GM12878 (cell line): Measurements from ENCODE around the gene SLCO2B1.

Source experiments
- EP300 ChIP-seq, 2 experiments: fragments of 150-350 bp in 1 of 2; IDR thresholded peaks; 2 replicates each; pipeline ENCODE4 v1.6.1; 2011 to 2012; ENCODE audit warnings: low read depth in 2 of 2, low read length in 2 of 2, borderline replicate concordance in 1 of 2, improper control_type of control experiment in 1 of 2, inconsistent platforms in 1 of 2; ENCODE audit not compliant: control insufficient read depth in 1 of 2
- NRF1 ChIP-seq: conservative IDR thresholded peaks from 2 replicates; pipeline ENCODE4 v1.6.1; 2011; ENCODE audit warnings: mild to moderate bottlenecking, low read depth, low read length, improper control_type of control experiment
- POLR2A ChIP-seq: IDR thresholded peaks from 2 replicates; pipeline ENCODE4 v1.6.1; 2011; ENCODE audit warnings: low read depth, mild to moderate bottlenecking, low read length
- RB1 ChIP-seq: fragments of 450-650 bp; formaldehyde crosslinking; IDR thresholded peaks from 2 replicates; pipeline ENCODE4 v1.6.1; 2017; ENCODE audit warnings: mild to moderate bottlenecking, borderline replicate concordance
- SIN3A ChIP-seq: IDR thresholded peaks from 2 replicates; pipeline ENCODE4 v1.6.1; 2012; ENCODE audit warnings: low read depth, low read length, improper control_type of control experiment
- SIX5 ChIP-seq: IDR thresholded peaks from 2 replicates; pipeline ENCODE4 v1.6.1; 2011; ENCODE audit warnings: mild to moderate bottlenecking, low read depth, low read length, moderate library complexity; ENCODE audit not compliant: severe bottlenecking
- SPI1 ChIP-seq: IDR thresholded peaks from 2 replicates; pipeline ENCODE4 v1.6.1; 2011; ENCODE audit warnings: low read depth, mild to moderate bottlenecking, low read length, moderate library complexity, borderline replicate concordance; ENCODE audit not compliant: insufficient read depth
- SUZ12 ChIP-seq: fragments of 200-600 bp; sonication (generic); IDR thresholded peaks from one replicate; pipeline ENCODE4 v1.6.1; 2018; ENCODE audit warnings: antibody characterized with exemption, mild to moderate bottlenecking; ENCODE audit not compliant: unreplicated experiment
- TF ChIP-seq, protein P1 (sequence below), 3 experiments: IDR thresholded peaks in 2 of 3; conservative IDR thresholded peaks in 1 of 3; 2 replicates each; pipeline ENCODE4 v1.5.1; 2011; ENCODE audit warnings: low read depth in 3 of 3, low read length in 3 of 3, mild to moderate bottlenecking in 3 of 3, control low read depth in 2 of 3, moderate library complexity in 2 of 3, inconsistent platforms in 1 of 3, mixed read lengths in 1 of 3; ENCODE audit not compliant: control insufficient read depth in 2 of 3, insufficient read depth in 1 of 3; ENCODE audit errors: extremely low read depth in 1 of 3
- TF ChIP-seq, protein P2 (sequence below): IDR thresholded peaks from 2 replicates; pipeline ENCODE4 v1.6.1; 2012; ENCODE audit warnings: mild to moderate bottlenecking, low read depth, low read length

DNA sequence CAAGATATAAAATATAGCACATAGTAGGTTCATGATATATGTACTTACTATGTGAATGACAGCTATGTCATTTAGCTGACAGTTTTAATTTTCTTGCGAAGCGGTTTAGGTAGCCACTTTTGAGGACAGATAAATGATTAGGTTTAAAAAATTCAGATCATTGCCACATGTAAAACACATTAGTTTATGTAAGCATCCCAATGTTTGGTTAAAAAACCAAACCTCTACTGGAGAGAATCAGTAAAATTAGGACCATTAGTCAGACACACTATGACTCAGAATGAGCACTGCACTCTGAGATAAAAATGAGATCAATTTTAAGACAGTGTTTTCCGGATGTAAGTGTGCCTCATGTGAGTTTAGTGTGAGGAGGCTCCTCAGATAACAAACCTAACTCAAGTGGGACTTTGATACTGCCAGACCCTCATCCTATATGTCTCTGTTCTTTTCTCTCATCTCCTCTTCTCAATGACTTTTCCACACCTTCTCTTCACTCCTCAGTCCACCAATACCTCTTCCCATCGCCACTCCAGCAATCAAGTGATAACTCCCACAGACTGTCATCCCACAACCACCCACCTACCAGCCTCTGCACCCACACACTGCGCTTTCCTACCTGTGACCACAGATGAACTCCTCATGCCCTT, 47.4 kb upstream of the SLCO2B1 start:
- TF ChIP-seq, protein P1, sequence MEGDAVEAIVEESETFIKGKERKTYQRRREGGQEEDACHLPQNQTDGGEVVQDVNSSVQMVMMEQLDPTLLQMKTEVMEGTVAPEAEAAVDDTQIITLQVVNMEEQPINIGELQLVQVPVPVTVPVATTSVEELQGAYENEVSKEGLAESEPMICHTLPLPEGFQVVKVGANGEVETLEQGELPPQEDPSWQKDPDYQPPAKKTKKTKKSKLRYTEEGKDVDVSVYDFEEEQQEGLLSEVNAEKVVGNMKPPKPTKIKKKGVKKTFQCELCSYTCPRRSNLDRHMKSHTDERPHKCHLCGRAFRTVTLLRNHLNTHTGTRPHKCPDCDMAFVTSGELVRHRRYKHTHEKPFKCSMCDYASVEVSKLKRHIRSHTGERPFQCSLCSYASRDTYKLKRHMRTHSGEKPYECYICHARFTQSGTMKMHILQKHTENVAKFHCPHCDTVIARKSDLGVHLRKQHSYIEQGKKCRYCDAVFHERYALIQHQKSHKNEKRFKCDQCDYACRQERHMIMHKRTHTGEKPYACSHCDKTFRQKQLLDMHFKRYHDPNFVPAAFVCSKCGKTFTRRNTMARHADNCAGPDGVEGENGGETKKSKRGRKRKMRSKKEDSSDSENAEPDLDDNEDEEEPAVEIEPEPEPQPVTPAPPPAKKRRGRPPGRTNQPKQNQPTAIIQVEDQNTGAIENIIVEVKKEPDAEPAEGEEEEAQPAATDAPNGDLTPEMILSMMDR (IDR thresholded peaks at IDR 0.05 in 2 of 3, conservative IDR thresholded peaks at IDR 0.05 in 1 of 3; ENCODE audit: control insufficient read depth in 2 of 3, extremely low read depth in 1 of 3, insufficient read depth in 1 of 3, low read depth in 3 of 3, low read length in 3 of 3), result no peak
- TF ChIP-seq RB1 (no peak), SIX5 (no peak), SIN3A (no peak), NRF1 (no peak), SUZ12 (no peak), SPI1 (no peak), EP300 (IDR thresholded peaks at IDR 0.05; ENCODE audit: borderline replicate concordance in 1 of 2, control insufficient read depth in 1 of 2, low read depth in 2 of 2, low read length in 2 of 2) (no peak), POLR2A (no peak)
- TF ChIP-seq, protein P2, sequence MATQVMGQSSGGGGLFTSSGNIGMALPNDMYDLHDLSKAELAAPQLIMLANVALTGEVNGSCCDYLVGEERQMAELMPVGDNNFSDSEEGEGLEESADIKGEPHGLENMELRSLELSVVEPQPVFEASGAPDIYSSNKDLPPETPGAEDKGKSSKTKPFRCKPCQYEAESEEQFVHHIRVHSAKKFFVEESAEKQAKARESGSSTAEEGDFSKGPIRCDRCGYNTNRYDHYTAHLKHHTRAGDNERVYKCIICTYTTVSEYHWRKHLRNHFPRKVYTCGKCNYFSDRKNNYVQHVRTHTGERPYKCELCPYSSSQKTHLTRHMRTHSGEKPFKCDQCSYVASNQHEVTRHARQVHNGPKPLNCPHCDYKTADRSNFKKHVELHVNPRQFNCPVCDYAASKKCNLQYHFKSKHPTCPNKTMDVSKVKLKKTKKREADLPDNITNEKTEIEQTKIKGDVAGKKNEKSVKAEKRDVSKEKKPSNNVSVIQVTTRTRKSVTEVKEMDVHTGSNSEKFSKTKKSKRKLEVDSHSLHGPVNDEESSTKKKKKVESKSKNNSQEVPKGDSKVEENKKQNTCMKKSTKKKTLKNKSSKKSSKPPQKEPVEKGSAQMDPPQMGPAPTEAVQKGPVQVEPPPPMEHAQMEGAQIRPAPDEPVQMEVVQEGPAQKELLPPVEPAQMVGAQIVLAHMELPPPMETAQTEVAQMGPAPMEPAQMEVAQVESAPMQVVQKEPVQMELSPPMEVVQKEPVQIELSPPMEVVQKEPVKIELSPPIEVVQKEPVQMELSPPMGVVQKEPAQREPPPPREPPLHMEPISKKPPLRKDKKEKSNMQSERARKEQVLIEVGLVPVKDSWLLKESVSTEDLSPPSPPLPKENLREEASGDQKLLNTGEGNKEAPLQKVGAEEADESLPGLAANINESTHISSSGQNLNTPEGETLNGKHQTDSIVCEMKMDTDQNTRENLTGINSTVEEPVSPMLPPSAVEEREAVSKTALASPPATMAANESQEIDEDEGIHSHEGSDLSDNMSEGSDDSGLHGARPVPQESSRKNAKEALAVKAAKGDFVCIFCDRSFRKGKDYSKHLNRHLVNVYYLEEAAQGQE, result no peak
